M059J (cell line): Measurements from ENCODE around the gene PLA2G2D. TPM values are rescaled to one million over a fixed set of nuclear protein-coding genes. Genes with fewer than 3 reads are reported as not detected.
A peak's percentile ranks its signal among the peaks of the same experiment; 100 is the strongest.

Experiments used
- DNase-seq: peaks from one replicate; pipeline ENCODE4 v3.0.0-alpha.2; 2012; ENCODE audit warnings: low read depth
- total RNA-seq: library from RNA; depleted of rRNA; stranded (reverse); fragments of >200 nt; shearing (Covaris generic); gene quantifications from 2 replicates; pipeline ENCODE4 v1.2.3, GENCODE V29; 2014; rRNA removed

Gene PLA2G2D
- total RNA-seq, 1 experiment from 2014 or later, result not detected

GRCh38 chr1:20068722-20069121 lies 50.6 kb downstream of the PLA2G2D start:
- DNase-seq, result no peak

DNA sequence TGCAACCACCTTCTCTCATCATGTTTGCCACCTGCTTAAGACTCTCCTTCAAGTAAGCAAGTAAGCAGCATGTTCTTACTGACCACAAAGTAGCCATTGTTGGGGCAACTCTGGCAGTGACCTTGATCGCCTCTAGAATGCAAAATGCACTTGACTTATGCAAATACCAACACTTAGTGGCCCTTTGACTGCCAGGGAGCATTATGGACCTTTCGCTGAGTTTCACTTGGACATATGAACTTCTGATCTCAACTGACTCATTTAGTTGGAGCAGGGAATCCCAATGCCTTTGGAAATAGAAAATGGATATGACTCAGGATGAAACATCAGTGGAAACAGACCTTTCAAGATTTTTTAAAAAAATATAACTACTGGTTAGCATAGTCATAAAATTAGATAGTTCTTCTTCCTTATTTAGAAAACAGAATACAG lies 55.5 kb downstream of the PLA2G2D start:
- DNase-seq, result peak; percentile 92

Other genes with a start within 250 kb of the PLA2G2D start
- gene OTUD3, start 237.1 kb downstream of the PLA2G2D start, total RNA-seq, result 1.6 and 3.5 TPM in 2 replicates
- gene PLA2G2E, start 195.9 kb downstream of the PLA2G2D start, total RNA-seq, result not detected in 2 replicates
- gene PLA2G2A, start 139.9 kb downstream of the PLA2G2D start, total RNA-seq, result not detected in 2 replicates
- gene PLA2G5, start 49.3 kb downstream of the PLA2G2D start, total RNA-seq, result 0.84 and 2.1 TPM in 2 replicates
- not detected in 2 replicates for gene PLA2G2F, start 19.8 kb upstream of the PLA2G2D start, total RNA-seq
- not detected in 2 replicates for gene UBXN10, start 66.6 kb upstream of the PLA2G2D start, total RNA-seq
- not detected in 2 replicates for gene PLA2G2C, start 67.0 kb upstream of the PLA2G2D start, total RNA-seq
- not detected in 2 replicates for gene VWA5B1, start 171.3 kb upstream of the PLA2G2D start, total RNA-seq